Tibial artery (tissue), 4 donors: ENCODE results near the gene RFPL4AL1.
"Not testable (repeated sequence)": the region's sequence is repeated elsewhere in the genome, so short reads cannot be mapped to it uniquely, and the experiment has no call there.

Experiments used
- DNase-seq, 2 donors: peaks; one replicate each; pipeline ENCODE4 v3.0.0-alpha.2; 2019
- H3K27ac ChIP-seq, 2 donors: fragments of 200-600 bp; sonication (generic) in 1 of 2; 1 replicate in 1 of 2; 2 replicates in 1 of 2; pipeline ENCODE4 v1.5.1; 2018 to 2019; ENCODE audit warnings: mild to moderate bottlenecking in 1 of 2
- H3K27me3 ChIP-seq, 2 donors: fragments of 200-600 bp; sonication (generic) in 1 of 2; one replicate each; pipeline versions ENCODE4 v1.5.1 to v1.6.0; 2016 to 2019
- H3K36me3 ChIP-seq, 3 donors: fragments of 200-600 bp; sonication (generic) in 2 of 3; one replicate each; pipeline ENCODE4 v1.5.1; 2016 to 2019; ENCODE audit warnings: mild to moderate bottlenecking in 2 of 3
- H3K4me1 ChIP-seq, 4 donors: fragments of 200-600 bp; sonication (generic) in 2 of 4; 1 replicate in 3 of 4; 2 replicates in 1 of 4; pipeline ENCODE4 v1.5.1; 2016 to 2019
- H3K4me3 ChIP-seq, 2 donors: fragments of 200-600 bp; sonication (generic) in 1 of 2; 1 replicate in 1 of 2; 2 replicates in 1 of 2; pipeline ENCODE4 v1.5.1; 2018 to 2019; ENCODE audit warnings: mild to moderate bottlenecking in 2 of 2
- H3K9me3 ChIP-seq, 3 donors: fragments of 200-600 bp; sonication (generic) in 1 of 3; one replicate each; pipeline ENCODE4 v1.5.1; 2016 to 2019
- intact Hi-C: fragments of 100-400 bp; cut with DNase I; formaldehyde crosslinking; loops from one replicate; pipeline ENCODE4 v1.15.0; 2023; ENCODE audit warnings: low total_unique reads
- TF ChIP-seq, protein P1 (sequence below), 2 experiments: fragments of 200-600 bp in 1 of 2; fragments of 450-650 bp in 1 of 2; IDR thresholded peaks; one replicate each; pipeline ENCODE4 v1.5.1; 2017 to 2019; ENCODE audit warnings: antibody characterized with exemption in 2 of 2, mild to moderate bottlenecking in 1 of 2, moderate library complexity in 1 of 2

The RFPL4AL1 gene

DNA sequence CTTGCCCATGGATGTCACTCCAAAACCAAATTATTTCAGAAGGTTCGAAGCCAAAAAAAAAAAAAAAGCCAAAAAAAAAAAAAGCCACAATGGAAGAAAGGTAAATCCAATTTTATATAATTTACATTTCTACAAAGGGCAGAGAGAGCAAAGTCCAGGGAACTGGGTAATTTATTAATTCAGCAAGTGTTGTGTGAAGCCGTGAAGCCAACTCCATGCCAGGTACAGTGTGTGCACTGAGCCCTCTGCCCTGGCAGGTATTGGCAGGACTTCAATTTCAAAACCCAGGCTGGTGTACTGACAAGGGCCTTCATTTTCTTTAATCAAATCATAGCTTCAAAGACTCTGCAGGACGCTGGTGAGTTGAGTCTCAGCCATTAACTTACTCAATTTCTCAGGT, 15.5 kb upstream of the RFPL4AL1 start:
- H3K27me3 ChIP-seq, result no peaks in the 10 kb centered on the region
- intact Hi-C loops, result no loop called here

DNA sequence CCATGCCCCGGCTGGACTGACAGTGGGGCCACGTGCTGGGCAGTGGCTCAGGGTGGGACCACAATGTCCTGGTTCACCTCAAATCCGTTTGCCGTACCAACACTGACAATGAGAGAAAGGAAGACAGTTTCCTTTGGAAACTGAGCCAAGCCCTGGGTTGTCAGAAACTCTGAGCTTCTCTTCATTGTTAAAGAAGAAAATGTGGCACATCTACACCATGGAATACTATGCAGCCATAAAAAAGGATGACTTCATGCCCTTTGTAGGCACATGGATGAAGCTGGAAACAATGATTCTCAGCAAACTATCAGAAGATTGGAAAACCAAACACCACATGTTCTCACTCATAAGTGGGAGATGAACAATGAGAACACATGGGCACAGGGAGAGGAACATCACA, 12.1 kb upstream of the RFPL4AL1 start:
- DNase-seq, H3K4me3 ChIP-seq, H3K4me1 ChIP-seq, H3K27me3 ChIP-seq, H3K36me3 ChIP-seq, H3K27ac ChIP-seq, intact Hi-C loops, H3K9me3 ChIP-seq: not testable (repeated sequence)

More for the DNA sequence above, 15.5 kb upstream of the RFPL4AL1 start:
- no peaks in the 10 kb centered on the region for H3K36me3 ChIP-seq
- no peak overlapping the region for H3K27ac ChIP-seq
- DNase-seq, result no peak
- no peaks in the 10 kb centered on the region for H3K4me1 ChIP-seq
- H3K4me3 ChIP-seq, result no peak overlapping the region
- TF ChIP-seq, protein P1, sequence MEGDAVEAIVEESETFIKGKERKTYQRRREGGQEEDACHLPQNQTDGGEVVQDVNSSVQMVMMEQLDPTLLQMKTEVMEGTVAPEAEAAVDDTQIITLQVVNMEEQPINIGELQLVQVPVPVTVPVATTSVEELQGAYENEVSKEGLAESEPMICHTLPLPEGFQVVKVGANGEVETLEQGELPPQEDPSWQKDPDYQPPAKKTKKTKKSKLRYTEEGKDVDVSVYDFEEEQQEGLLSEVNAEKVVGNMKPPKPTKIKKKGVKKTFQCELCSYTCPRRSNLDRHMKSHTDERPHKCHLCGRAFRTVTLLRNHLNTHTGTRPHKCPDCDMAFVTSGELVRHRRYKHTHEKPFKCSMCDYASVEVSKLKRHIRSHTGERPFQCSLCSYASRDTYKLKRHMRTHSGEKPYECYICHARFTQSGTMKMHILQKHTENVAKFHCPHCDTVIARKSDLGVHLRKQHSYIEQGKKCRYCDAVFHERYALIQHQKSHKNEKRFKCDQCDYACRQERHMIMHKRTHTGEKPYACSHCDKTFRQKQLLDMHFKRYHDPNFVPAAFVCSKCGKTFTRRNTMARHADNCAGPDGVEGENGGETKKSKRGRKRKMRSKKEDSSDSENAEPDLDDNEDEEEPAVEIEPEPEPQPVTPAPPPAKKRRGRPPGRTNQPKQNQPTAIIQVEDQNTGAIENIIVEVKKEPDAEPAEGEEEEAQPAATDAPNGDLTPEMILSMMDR (IDR thresholded peaks at IDR 0.05), result no peak
- H3K9me3 ChIP-seq, result no peaks in the 10 kb centered on the region

DNA sequence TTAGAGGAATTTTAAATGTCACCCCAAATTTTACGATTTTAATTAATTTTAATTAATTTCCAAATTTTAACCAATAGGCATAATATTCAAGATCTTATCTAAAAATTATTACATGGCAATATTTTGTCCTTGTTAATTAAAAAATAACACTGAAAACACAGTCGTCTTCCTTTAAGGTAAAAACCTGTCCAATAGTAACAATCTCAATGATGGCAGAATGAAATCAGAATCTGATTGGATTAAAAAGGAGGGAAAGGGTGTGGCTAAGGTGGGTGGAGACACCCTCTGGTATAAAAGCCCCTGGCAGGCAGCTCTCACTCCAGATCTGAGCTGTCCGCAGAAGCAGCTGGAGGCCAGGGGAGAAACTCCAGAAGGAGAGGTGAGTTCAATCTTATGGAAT, 10.1 kb upstream of the RFPL4AL1 start, which contains the start of gene RFPL4A:
RFPL4A (plus strand) TSS at position 301 of the 400 bp plus-strand sequence. CDS start 2,704 bp downstream, outside the sequence.
- H3K4me1 ChIP-seq, H3K27ac ChIP-seq, H3K4me3 ChIP-seq, H3K36me3 ChIP-seq, H3K27me3 ChIP-seq, H3K9me3 ChIP-seq, intact Hi-C loops, DNase-seq: not testable (repeated sequence)

DNA sequence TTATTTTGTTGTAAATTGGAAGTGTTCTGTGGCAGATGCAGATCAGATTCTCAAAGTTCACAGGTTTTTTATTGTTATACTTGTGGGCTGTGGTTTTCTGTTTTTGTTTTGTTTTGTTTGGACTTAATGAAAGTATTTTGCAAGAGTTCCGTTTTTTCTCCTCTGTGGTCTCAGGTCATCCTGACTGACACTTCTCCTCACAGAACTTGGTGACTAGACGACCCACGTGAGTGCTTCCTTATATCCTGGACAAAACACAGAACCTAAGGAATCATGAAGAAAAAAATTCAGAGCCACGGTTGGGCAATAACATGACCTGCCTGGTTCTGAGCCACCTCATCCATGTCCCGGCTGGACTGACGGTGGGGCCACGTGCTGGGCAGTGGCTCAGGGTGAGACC, 2.5 kb upstream of the RFPL4AL1 start:
- H3K4me3 ChIP-seq, result no peak overlapping the region
- no peaks in the 10 kb centered on the region for H3K27me3 ChIP-seq

DNA sequence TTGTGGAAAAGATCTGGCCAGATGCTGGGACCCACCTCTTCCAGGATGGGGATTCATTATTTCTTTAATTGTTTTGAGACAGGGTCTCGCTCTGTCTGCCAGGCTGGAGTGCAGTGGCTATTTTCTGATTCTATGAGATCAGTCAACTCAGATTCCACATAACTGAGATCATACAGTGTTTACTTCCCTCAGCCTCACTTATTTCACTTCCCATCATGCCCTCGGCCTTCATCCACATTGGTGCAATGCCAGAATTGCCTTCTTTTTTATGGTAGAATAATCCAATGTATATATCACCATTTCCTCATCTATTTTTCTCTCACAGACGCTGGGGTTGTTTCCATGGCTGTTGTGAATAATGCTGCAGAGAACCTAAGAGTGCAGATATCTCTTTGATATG, 714 bp downstream of the RFPL4AL1 start:
- H3K9me3 ChIP-seq, H3K4me3 ChIP-seq, H3K4me1 ChIP-seq, intact Hi-C loops, H3K36me3 ChIP-seq, DNase-seq, H3K27ac ChIP-seq, H3K27me3 ChIP-seq: not testable (repeated sequence)

More for the DNA sequence above, 2.5 kb upstream of the RFPL4AL1 start:
- no peaks in the 10 kb centered on the region for H3K4me1 ChIP-seq
- no peak overlapping the region for H3K27ac ChIP-seq
- no peaks in the 10 kb centered on the region for H3K36me3 ChIP-seq
- intact Hi-C loops, result no loop called here
- TF ChIP-seq, protein P1 (IDR thresholded peaks at IDR 0.05), result no peak
- H3K9me3 ChIP-seq, result peaks cover 0 to 4% (median 0%) of the 10 kb centered on the region in 3 donors
- no peak for DNase-seq

DNA sequence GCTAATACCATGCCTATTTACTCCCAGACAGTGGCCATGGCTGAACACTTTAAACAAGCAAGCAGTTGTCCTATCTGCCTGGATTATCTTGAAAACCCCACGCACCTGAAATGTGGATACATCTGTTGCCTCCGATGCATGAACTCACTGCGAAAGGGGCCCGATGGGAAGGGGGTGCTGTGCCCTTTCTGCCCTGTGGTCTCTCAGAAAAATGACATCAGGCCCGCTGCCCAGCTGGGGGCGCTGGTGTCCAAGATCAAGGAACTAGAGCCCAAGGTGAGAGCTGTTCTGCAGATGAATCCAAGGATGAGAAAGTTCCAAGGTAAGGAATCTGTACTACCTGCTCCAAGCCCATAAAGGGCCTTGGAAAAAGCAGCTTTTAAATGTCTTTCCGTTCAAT, 8.6 kb downstream of the RFPL4AL1 start:
- Histone ChIP-seq H3K36me3 (no peaks in the 10 kb centered on the region), H3K27me3 (no peaks in the 10 kb centered on the region), H3K4me1 (no peaks in the 10 kb centered on the region), H3K27ac (no peak overlapping the region), H3K9me3 (no peaks in the 10 kb centered on the region), H3K4me3 (no peak overlapping the region)
- DNase-seq, result no peak
- TF ChIP-seq, protein P1 (IDR thresholded peaks at IDR 0.05), result no peak
- intact Hi-C loops, result no loop called here

DNA sequence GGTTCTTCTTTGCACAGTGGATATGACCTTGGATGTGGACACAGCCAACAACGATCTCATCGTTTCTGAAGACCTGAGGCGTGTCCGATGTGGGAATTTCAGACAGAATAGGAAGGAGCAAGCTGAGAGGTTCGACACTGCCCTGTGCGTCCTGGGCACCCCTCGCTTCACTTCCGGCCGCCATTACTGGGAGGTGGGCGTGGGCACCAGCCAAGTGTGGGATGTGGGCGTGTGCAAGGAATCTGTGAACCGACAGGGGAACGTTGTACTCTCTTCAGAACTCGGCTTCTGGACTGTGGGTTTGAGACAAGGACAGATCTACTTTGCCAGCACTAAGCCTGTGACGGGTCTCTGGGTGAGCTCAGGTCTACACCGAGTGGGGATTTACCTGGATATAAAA, 9.4 kb downstream of the RFPL4AL1 start:
- H3K9me3 ChIP-seq, result no peaks in the 10 kb centered on the region
- H3K36me3 ChIP-seq, result no peaks in the 10 kb centered on the region
- TF ChIP-seq, protein P1 (IDR thresholded peaks at IDR 0.05), result no peak
- H3K27me3 ChIP-seq, result no peaks in the 10 kb centered on the region
- no peak for DNase-seq
- intact Hi-C loops, result no loop called here
- H3K4me1 ChIP-seq, result no peaks in the 10 kb centered on the region
- H3K4me3 ChIP-seq, result no peak overlapping the region
- no peak overlapping the region for H3K27ac ChIP-seq
